Gastrocnemius medialis (tissue), 4 donors: ENCODE results near the gene ADAMTS8.

Source experiments
- POLR2A ChIP-seq, 2 donors: fragments of 450-650 bp; IDR thresholded peaks; one replicate each; pipeline ENCODE4 v1.6.1; 2017; ENCODE audit warnings: antibody characterized with exemption in 2 of 2, mild to moderate bottlenecking in 2 of 2, moderate library complexity in 2 of 2
- TF ChIP-seq, protein P1 (sequence below), 5 experiments: fragments of 450-650 bp in 3 of 5; fragments of 200-600 bp in 2 of 5; sonication (generic) in 2 of 5; IDR thresholded peaks in 4 of 5; conservative IDR thresholded peaks in 1 of 5; 1 replicate in 4 of 5; 2 replicates in 1 of 5; pipeline ENCODE4 v1.5.1; 2016 to 2019; ENCODE audit warnings: antibody characterized with exemption in 5 of 5, mild to moderate bottlenecking in 3 of 5, moderate library complexity in 3 of 5

- TF ChIP-seq, protein P1, sequence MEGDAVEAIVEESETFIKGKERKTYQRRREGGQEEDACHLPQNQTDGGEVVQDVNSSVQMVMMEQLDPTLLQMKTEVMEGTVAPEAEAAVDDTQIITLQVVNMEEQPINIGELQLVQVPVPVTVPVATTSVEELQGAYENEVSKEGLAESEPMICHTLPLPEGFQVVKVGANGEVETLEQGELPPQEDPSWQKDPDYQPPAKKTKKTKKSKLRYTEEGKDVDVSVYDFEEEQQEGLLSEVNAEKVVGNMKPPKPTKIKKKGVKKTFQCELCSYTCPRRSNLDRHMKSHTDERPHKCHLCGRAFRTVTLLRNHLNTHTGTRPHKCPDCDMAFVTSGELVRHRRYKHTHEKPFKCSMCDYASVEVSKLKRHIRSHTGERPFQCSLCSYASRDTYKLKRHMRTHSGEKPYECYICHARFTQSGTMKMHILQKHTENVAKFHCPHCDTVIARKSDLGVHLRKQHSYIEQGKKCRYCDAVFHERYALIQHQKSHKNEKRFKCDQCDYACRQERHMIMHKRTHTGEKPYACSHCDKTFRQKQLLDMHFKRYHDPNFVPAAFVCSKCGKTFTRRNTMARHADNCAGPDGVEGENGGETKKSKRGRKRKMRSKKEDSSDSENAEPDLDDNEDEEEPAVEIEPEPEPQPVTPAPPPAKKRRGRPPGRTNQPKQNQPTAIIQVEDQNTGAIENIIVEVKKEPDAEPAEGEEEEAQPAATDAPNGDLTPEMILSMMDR (IDR thresholded peaks at IDR 0.05 in 4 of 5, conservative IDR thresholded peaks at IDR 0.05 in 1 of 5): no peak
- TF ChIP-seq POLR2A (IDR thresholded peaks at IDR 0.05): no peak
These were observed 27.5 kb downstream of the ADAMTS8 start for GRCh38 chr11:130400781-130401483.
